Stimulated activated CD4-positive, alpha-beta T cell treated with anti-CD3 and anti-CD28 coated beads, Interleukin-2, amount 100 ng/mL, for 4 hours (primary cell): ENCODE measurements around the gene TNIK.
"Not testable (repeated sequence)": the region's sequence is repeated elsewhere in the genome, so short reads cannot be mapped to it uniquely, and the experiment has no call there.

Source experiments
- DNase-seq: peaks from one replicate; pipeline ENCODE4 v3.0.0-alpha.2; 2020; ENCODE audit warnings: low read depth

TNIK gene

GRCh38 chr3:171468296-171468906 lies 8.2 kb upstream of the TNIK start:
- DNase-seq: no peak

GRCh38 chr3:171465763-171466162 lies 5.6 kb upstream of the TNIK start:
- no peak for DNase-seq

GRCh38 chr3:171464462-171464861 lies 4.3 kb upstream of the TNIK start:
- no peak for DNase-seq

GRCh38 chr3:171462224-171462623 lies 2.0 kb upstream of the TNIK start:
- DNase-seq: peak; percentile 42

GRCh38 chr3:171461525-171461917 lies 1.3 kb upstream of the TNIK start:
- DNase-seq: no peak

GRCh38 chr3:171460725-171461524 lies 720 bp upstream of the TNIK start:
- no peak for DNase-seq

GRCh38 chr3:171459137-171459941 lies 866 bp downstream of the TNIK start:
- peak; percentile 26 for DNase-seq

GRCh38 chr3:171458864-171459136 lies 1.4 kb downstream of the TNIK start:
- DNase-seq: no peak

GRCh38 chr3:171458071-171458863 lies 1.9 kb downstream of the TNIK start:
- DNase-seq: no peak

- DNase-seq: no peak
These were observed 2.6 kb downstream of the TNIK start for GRCh38 chr3:171457607-171458061.

GRCh38 chr3:171456765-171457606 lies 3.2 kb downstream of the TNIK start:
- DNase-seq: no peak

GRCh38 chr3:171455603-171456550 lies 4.3 kb downstream of the TNIK start:
- DNase-seq: no peak

GRCh38 chr3:171454041-171454440 lies 6.2 kb downstream of the TNIK start:
- no peak for DNase-seq

- DNase-seq: no peak
These were observed 6.9 kb downstream of the TNIK start for GRCh38 chr3:171453180-171453886.

- no peak for DNase-seq
These were observed 7.9 kb downstream of the TNIK start for GRCh38 chr3:171452328-171452727.

- DNase-seq: no peak
These were observed 8.3 kb downstream of the TNIK start for GRCh38 chr3:171451915-171452314.

GRCh38 chr3:171447579-171447891 lies 12.7 kb downstream of the TNIK start:
- DNase-seq: not testable (repeated sequence)

GRCh38 chr3:171446801-171447578 lies 13.2 kb downstream of the TNIK start:
- no peak for DNase-seq

- no peak for DNase-seq
These were observed 13.9 kb downstream of the TNIK start for GRCh38 chr3:171446301-171446700.
